ENCODE data around the gene CAPRIN1. TPM values are rescaled to one million over a fixed set of nuclear protein-coding genes. Genes with fewer than 3 reads are reported as not detected.

The CAPRIN1 gene
- total RNA-seq, 1 donor from 2014 or later = 97.9 TPM

- no peak for DNase-seq (ENCODE audit: low read depth)
- TF ChIP-seq CTCF (IDR thresholded peaks at IDR 0.05; ENCODE audit: insufficient read depth, low read length, severe bottlenecking) = no peak
- H3K36me3 ChIP-seq (ENCODE audit: control insufficient read depth, insufficient read depth, low read length) = no peaks in the 10 kb centered on the region
- no peak overlapping the region for H3K4me3 ChIP-seq (ENCODE audit: low read depth, low read length)
- H3K27me3 ChIP-seq (ENCODE audit: control insufficient read depth, insufficient read depth, low read length) = no peaks in the 10 kb centered on the region
- no peak for FAIRE-seq
Observed at GRCh38 chr11:34040571-34040970, 11.0 kb upstream of the CAPRIN1 start.

GRCh38 chr11:34044664-34045485 lies 6.7 kb upstream of the CAPRIN1 start:
- Histone ChIP-seq H3K27me3 (ENCODE audit: control insufficient read depth, insufficient read depth, low read length) (no peaks in the 10 kb centered on the region), H3K4me3 (ENCODE audit: low read depth, low read length) (no peak overlapping the region), H3K36me3 (ENCODE audit: control insufficient read depth, insufficient read depth, low read length) (no peaks in the 10 kb centered on the region)
- no peak for TF ChIP-seq CTCF (IDR thresholded peaks at IDR 0.05; ENCODE audit: insufficient read depth, low read length, severe bottlenecking)
- peak; percentile 18 for FAIRE-seq
- DNase-seq (ENCODE audit: low read depth) = peak; percentile 93

- no peak overlapping the region for H3K4me3 ChIP-seq (ENCODE audit: low read depth, low read length)
- no peak for DNase-seq (ENCODE audit: low read depth)
- H3K36me3 ChIP-seq (ENCODE audit: control insufficient read depth, insufficient read depth, low read length) = no peaks in the 10 kb centered on the region
- no peaks in the 10 kb centered on the region for H3K27me3 ChIP-seq (ENCODE audit: control insufficient read depth, insufficient read depth, low read length)
- FAIRE-seq = no peak
- no peak for TF ChIP-seq CTCF (IDR thresholded peaks at IDR 0.05; ENCODE audit: insufficient read depth, low read length, severe bottlenecking)
Observed at GRCh38 chr11:34049028-34049427, 2.5 kb upstream of the CAPRIN1 start.

- peak overlapping the region; percentile 85 for H3K4me3 ChIP-seq (ENCODE audit: low read depth, low read length)
- no peaks in the 10 kb centered on the region for H3K27me3 ChIP-seq (ENCODE audit: control insufficient read depth, insufficient read depth, low read length)
- DNase-seq (ENCODE audit: low read depth) = no peak
- TF ChIP-seq CTCF (IDR thresholded peaks at IDR 0.05; ENCODE audit: insufficient read depth, low read length, severe bottlenecking) = no peak
- H3K36me3 ChIP-seq (ENCODE audit: control insufficient read depth, insufficient read depth, low read length) = peaks cover 4% of the 10 kb centered on the region
- no peak for FAIRE-seq
Observed at GRCh38 chr11:34050581-34051348, 766 bp upstream of the CAPRIN1 start.

- no peak for FAIRE-seq
- Histone ChIP-seq H3K27me3 (ENCODE audit: control insufficient read depth, insufficient read depth, low read length) (no peaks in the 10 kb centered on the region), H3K36me3 (ENCODE audit: control insufficient read depth, insufficient read depth, low read length) (peaks cover 4% of the 10 kb centered on the region), H3K4me3 (ENCODE audit: low read depth, low read length) (peak overlapping the region; percentile 85)
- TF ChIP-seq CTCF (IDR thresholded peaks at IDR 0.05; ENCODE audit: insufficient read depth, low read length, severe bottlenecking) = no peak
- peak; percentile 57 for DNase-seq (ENCODE audit: low read depth)
Observed at GRCh38 chr11:34052036-34052607, 591 bp downstream of the CAPRIN1 start.
